Psoas muscle (tissue), 8 donors: ENCODE results near the gene XKR8. TPM values are rescaled to one million over a fixed set of nuclear protein-coding genes. Genes with fewer than 3 reads are reported as not detected.

ENCODE experiments used
- ATAC-seq, 4 donors: fragments of 200-7000 bp; cut with Tn5 transposase; one replicate each; pipeline ENCODE4 v1.9.1; 2020; ENCODE audit warnings: moderate library complexity in 3 of 4, mild to moderate bottlenecking in 2 of 4
- DNase-seq, 2 donors: peaks; one replicate each; pipeline ENCODE4 v3.0.0-alpha.2; 2020
- H3K27ac ChIP-seq: fragments of 200-600 bp; one replicate; pipeline ENCODE4 v1.8.0; 2022
- H3K27me3 ChIP-seq, 3 donors: fragments of 200-600 bp in 1 of 3; one replicate each; pipeline versions ENCODE4 v1.6.1 to v1.8.0; 2013 to 2022; ENCODE audit warnings: low read length in 2 of 3, mild to moderate bottlenecking in 2 of 3, moderate library complexity in 1 of 3; ENCODE audit not compliant: insufficient read depth in 3 of 3
- H3K36me3 ChIP-seq, 2 donors: fragments of 200-600 bp in 1 of 2; one replicate each; pipeline versions ENCODE4 v1.6.1 to v1.8.0; 2013 to 2022; ENCODE audit warnings: low read depth in 1 of 2, mild to moderate bottlenecking in 1 of 2, moderate library complexity in 1 of 2; ENCODE audit not compliant: insufficient read depth in 1 of 2
- H3K4me1 ChIP-seq: fragments of 200-600 bp; one replicate; pipeline ENCODE4 v1.8.0; 2022
- H3K4me3 ChIP-seq: fragments of 200-600 bp; one replicate; pipeline ENCODE4 v1.8.0; 2022; ENCODE audit warnings: mild to moderate bottlenecking
- H3K9me3 ChIP-seq: fragments of 200-600 bp; one replicate; pipeline ENCODE4 v1.8.0; 2022
- WGBS, 3 donors: extraction: QIAGEN DNeasy Blood & Tissue Kit; methylation state at CpG; one replicate each; pipeline versions ENCODE4 v1.1.6 to v1.1.7; 2013; 5-methylcytosine and 5-hydroxymethylcytosine counted together
- intact Hi-C, 2 donors: fragments of 100-400 bp; cut with DNase I; formaldehyde crosslinking; loops; one replicate each; pipeline versions ENCODE4 v1.11.0 to v1.14.2; 2022
- polyA plus RNA-seq, 3 donors: library from polyadenylated mRNA; stranded (reverse); fragments of 200-250 nt; gene quantifications; one replicate each; pipeline ENCODE4 v1.2.3, GENCODE V29; 2013
- total RNA-seq, 4 donors: library from RNA; stranded (reverse); fragmentation: NEBNext Ultra II Directional in 2 of 4; extraction: Animal tissue kit (Norgen Biotek cat#: 25700) in 2 of 4; gene quantifications; one replicate each; pipeline versions ENCODE4 v1.2.1 to v1.2.4, GENCODE V29; 2021 to 2023
- TF ChIP-seq, protein P1 (sequence below): fragments of 200-600 bp; IDR thresholded peaks from one replicate; pipeline ENCODE4 v1.8.0; 2022; ENCODE audit warnings: antibody characterized with exemption
- donor health status: healthy with polysubstance abuse.
- donor health status: DM: no; HTN: no; CAD: no; lungs with moderate emphysema.
- donor health status: Bipolar disorder and iron deficiency.
- donor health status: healthy.
- donor health status: DM: yes; HTN: yes; CAD: no.
- donor health status: DM: no; HTN: no; CAD: no.
- donor health status: DM: no; HTN: no; CAD: no.
- donor health status: DM: yes; HTN: yes; CAD: no.

Gene XKR8
- total and polyA plus RNA-seq, 7 donors = 3.3 to 5.8 (median 4.5) TPM

DNA sequence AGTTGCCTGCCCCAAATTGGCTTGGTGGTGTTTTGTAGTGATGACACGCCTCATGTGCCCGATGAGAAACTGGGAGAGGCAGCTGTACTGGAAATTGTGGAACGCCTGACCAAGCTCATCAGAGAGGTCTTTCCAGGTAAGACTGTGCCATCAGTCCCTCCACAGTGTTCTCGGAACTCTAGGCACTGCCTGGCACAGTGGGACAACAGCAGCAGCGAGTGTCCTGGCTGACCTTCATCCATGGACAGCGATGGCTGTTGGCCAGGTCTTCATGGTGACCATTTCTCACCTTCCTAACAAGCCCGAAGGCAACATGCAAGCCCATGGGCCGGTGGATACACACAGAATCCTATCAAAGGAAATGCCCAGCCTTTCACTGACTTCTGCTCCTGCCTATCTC, 10.7 kb upstream of the XKR8 start:
- H3K27ac ChIP-seq = no peak overlapping the region
- H3K36me3 ChIP-seq = no peaks in the 10 kb centered on the region
- intact Hi-C loops = no loop called here
- ATAC-seq (no peak), DNase-seq (no peak)
- no peaks in the 10 kb centered on the region for H3K27me3 ChIP-seq
- H3K4me3 ChIP-seq = no peak overlapping the region
- no peaks in the 10 kb centered on the region for H3K4me1 ChIP-seq
- WGBS, 3 donors = 47 to 59% (median 53%) methylated on average over 8 of the region's 8 CpGs
- TF ChIP-seq, protein P1, sequence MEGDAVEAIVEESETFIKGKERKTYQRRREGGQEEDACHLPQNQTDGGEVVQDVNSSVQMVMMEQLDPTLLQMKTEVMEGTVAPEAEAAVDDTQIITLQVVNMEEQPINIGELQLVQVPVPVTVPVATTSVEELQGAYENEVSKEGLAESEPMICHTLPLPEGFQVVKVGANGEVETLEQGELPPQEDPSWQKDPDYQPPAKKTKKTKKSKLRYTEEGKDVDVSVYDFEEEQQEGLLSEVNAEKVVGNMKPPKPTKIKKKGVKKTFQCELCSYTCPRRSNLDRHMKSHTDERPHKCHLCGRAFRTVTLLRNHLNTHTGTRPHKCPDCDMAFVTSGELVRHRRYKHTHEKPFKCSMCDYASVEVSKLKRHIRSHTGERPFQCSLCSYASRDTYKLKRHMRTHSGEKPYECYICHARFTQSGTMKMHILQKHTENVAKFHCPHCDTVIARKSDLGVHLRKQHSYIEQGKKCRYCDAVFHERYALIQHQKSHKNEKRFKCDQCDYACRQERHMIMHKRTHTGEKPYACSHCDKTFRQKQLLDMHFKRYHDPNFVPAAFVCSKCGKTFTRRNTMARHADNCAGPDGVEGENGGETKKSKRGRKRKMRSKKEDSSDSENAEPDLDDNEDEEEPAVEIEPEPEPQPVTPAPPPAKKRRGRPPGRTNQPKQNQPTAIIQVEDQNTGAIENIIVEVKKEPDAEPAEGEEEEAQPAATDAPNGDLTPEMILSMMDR = no peak
- no peaks in the 10 kb centered on the region for H3K9me3 ChIP-seq

DNA sequence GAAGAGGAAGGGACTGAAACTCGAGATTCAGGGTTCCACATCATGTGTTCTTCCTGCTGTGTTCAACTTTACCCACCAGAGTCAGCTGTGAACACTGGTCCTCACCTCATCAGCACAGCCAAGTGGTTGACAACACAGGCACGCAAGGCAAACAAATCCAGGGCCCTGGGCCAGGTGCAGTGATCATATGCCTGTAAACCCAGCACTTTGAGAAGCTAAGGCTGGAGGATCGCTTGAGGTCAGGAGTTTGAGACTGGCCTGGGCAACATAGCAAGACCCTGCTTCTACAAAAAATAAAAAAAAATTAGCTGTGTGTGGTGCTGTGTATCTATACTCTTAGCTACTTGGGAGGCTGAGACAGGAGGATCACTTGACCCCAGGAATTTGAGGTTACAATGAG, 8.4 kb upstream of the XKR8 start:
- TF ChIP-seq, protein P1 = no peak
- no peak for ATAC-seq
- intact Hi-C loops = no loop called here
- Histone ChIP-seq H3K4me1 (no peaks in the 10 kb centered on the region), H3K36me3 (no peaks in the 10 kb centered on the region), H3K9me3 (no peaks in the 10 kb centered on the region), H3K27ac (no peak overlapping the region), H3K4me3 (no peak overlapping the region), H3K27me3 (no peaks in the 10 kb centered on the region)
- WGBS, 3 donors = 40 to 74% (median 53%) methylated on average over 3 of the region's 3 CpGs
- no peak for DNase-seq

DNA sequence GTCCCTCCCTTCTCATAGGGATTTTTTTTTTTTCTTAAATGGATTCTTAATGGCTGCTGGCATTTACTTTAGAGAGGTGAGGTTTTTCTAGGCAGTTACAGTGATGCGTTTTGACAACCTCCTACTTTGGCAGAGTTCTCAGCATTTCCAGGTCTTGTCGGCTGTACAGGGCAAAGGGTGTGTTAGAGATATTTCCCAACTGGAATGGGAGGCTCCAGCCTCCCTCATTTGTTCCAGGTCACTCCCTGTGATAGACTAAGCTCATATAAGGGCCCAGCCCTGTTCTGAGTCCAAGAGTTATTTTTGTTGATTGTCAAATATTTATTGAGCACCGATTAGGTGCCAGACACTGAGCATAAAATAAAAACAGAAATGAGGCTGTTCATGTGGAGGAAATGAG, 7.6 kb upstream of the XKR8 start:
- Histone ChIP-seq H3K4me1 (no peaks in the 10 kb centered on the region), H3K27me3 (no peaks in the 10 kb centered on the region), H3K9me3 (no peaks in the 10 kb centered on the region), H3K36me3 (no peaks in the 10 kb centered on the region), H3K4me3 (no peak overlapping the region), H3K27ac (no peak overlapping the region)
- no peak for DNase-seq
- TF ChIP-seq, protein P1 = no peak
- intact Hi-C loops = no loop called here
- 62 to 85% (median 81%) methylated on average over 3 of the region's 3 CpGs for WGBS, 3 donors
- ATAC-seq = no peak

DNA sequence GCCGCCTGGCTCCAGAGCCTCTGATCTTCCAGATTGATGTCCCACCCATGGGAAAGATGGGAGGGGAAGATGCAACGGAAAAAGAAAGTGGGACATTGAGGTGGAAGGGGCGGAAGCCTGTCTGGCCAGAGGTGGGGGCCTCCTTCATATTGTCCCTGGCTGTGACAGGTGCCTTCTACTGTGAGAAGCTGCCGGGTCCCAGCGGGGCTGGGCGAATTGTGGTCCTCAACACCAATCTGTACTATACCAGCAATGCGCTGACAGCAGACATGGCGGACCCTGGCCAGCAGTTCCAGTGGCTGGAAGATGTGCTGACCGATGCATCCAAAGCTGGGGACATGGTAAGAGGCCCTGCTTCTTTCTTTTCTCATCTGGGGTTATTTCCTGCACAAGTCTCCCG, 5.6 kb upstream of the XKR8 start:
- Histone ChIP-seq H3K36me3 (no peaks in the 10 kb centered on the region), H3K4me1 (no peaks in the 10 kb centered on the region), H3K4me3 (no peak overlapping the region), H3K27me3 (no peaks in the 10 kb centered on the region), H3K27ac (no peak overlapping the region), H3K9me3 (no peaks in the 10 kb centered on the region)
- TF ChIP-seq, protein P1 = no peak
- ATAC-seq (no peak), DNase-seq (no peak)
- 91 to 94% (median 92%) methylated on average over 10 of the region's 10 CpGs for WGBS, 3 donors
- intact Hi-C loops = no loop called here

DNA sequence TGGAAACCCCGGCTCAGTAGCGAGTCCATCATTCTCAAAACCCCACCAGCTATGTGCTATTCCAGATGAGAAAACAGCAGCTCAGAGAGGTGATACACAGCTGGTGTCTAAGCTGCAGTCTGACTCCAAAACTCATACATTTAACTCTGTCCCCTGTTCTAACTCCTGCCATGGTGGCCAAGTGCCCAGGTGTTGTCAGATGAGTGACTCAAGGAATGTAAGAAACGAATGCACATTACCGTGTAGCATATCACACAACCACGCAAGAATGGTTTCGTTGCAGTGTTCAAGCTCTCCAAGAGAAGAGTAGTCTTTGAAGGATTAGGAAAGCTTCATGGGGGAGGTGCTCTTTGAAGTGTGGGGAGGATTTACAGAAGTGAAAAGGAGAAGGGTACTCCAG, 4.7 kb upstream of the XKR8 start:
- 76 to 89% (median 80%) methylated on average over 6 of the region's 6 CpGs for WGBS, 3 donors
- intact Hi-C loops = no loop called here
- no peak overlapping the region for H3K27ac ChIP-seq
- no peaks in the 10 kb centered on the region for H3K4me1 ChIP-seq
- no peak for ATAC-seq
- DNase-seq = no peak
- no peaks in the 10 kb centered on the region for H3K36me3 ChIP-seq
- H3K9me3 ChIP-seq = no peaks in the 10 kb centered on the region
- no peaks in the 10 kb centered on the region for H3K27me3 ChIP-seq
- H3K4me3 ChIP-seq = no peak overlapping the region
- TF ChIP-seq, protein P1 = no peak
